NCI-H748 (cell line): ENCODE measurements around the gene PDE2A.

ENCODE experiments used
- DNase-seq: peaks from one replicate; lab custom pipeline; 2025; ENCODE audit not compliant: unreplicated experiment; lab: John Stamatoyannopoulos, UW

PDE2A gene

GRCh38 chr11:72592698-72593495 is 81.3 kb downstream of the PDE2A start:
- DNase-seq, result no peak

GRCh38 chr11:72591785-72592502 is 82.3 kb downstream of the PDE2A start:
- DNase-seq, result no peak

- DNase-seq, result no peak
These were observed 83.2 kb downstream of the PDE2A start for GRCh38 chr11:72591023-72591422.

GRCh38 chr11:72589802-72590761 is 84.1 kb downstream of the PDE2A start:
- DNase-seq, result peak; percentile 38

- DNase-seq, result no peak
These were observed 85.5 kb downstream of the PDE2A start for GRCh38 chr11:72588421-72589410.

- no peak for DNase-seq
These were observed 86.5 kb downstream of the PDE2A start for GRCh38 chr11:72587696-72588095.

GRCh38 chr11:72586321-72587090 is 87.7 kb downstream of the PDE2A start:
- DNase-seq, result no peak

- peak; percentile 70 for DNase-seq
These were observed 88.4 kb downstream of the PDE2A start for GRCh38 chr11:72585762-72586311.

GRCh38 chr11:72584939-72585597 is 89.2 kb downstream of the PDE2A start:
- no peak for DNase-seq

- no peak for DNase-seq
These were observed 89.8 kb downstream of the PDE2A start for GRCh38 chr11:72584293-72584938.

GRCh38 chr11:72583616-72584292 is 90.5 kb downstream of the PDE2A start:
- DNase-seq, result no peak

- DNase-seq, result no peak
These were observed 91.1 kb downstream of the PDE2A start for GRCh38 chr11:72583177-72583553.

- DNase-seq, result no peak
These were observed 91.7 kb downstream of the PDE2A start for GRCh38 chr11:72582206-72583176.

- no peak for DNase-seq
These were observed 93.2 kb downstream of the PDE2A start for GRCh38 chr11:72581067-72581466.

- no peak for DNase-seq
These were observed 93.6 kb downstream of the PDE2A start for GRCh38 chr11:72580642-72580950.

- DNase-seq, result no peak
These were observed 94.2 kb downstream of the PDE2A start for GRCh38 chr11:72579816-72580641.
